ENCODE results near the gene SLC9A8.

SLC9A8 gene

GRCh38 chr20:49811825-49812506, 662 bp upstream of the SLC9A8 start:
- H2BK5ac ChIP-seq (ENCODE audit: low read depth, low read length, poor library complexity): peak overlapping the region; percentile 58
- WGBS (ENCODE audit: extremely low coverage, insufficient coverage, insufficient read length): no CpG with 5 or more reads among the region's 11 CpGs
- H3K4ac ChIP-seq (ENCODE audit: low read depth, low read length): peak overlapping the region; percentile 39
- H3K27ac ChIP-seq (ENCODE audit: low read depth, low read length): peak overlapping the region; percentile 81
- no peak overlapping the region for H3K9ac ChIP-seq (ENCODE audit: low read length)
- DNase-seq: peak; percentile 47 to 63
- H3K79me1 ChIP-seq (ENCODE audit: low read length): peaks cover 12% of the 10 kb centered on the region
- peak overlapping the region; percentile 75 for H3K14ac ChIP-seq (ENCODE audit: low read length)
- peak overlapping the region; percentile 95 for H4K8ac ChIP-seq (ENCODE audit: low read depth, low read length)
- no peaks in the 10 kb centered on the region for H3K27me3 ChIP-seq (ENCODE audit: insufficient read depth, low read length)
- H4K12ac ChIP-seq (ENCODE audit: low read depth, low read length): peak overlapping the region; percentile 79
- peaks cover 9% of the 10 kb centered on the region for H3K79me2 ChIP-seq (ENCODE audit: control insufficient read depth, insufficient read depth, low read length, poor library complexity)
- H2AFZ ChIP-seq (ENCODE audit: insufficient read depth, low read length, poor library complexity): peak overlapping the region; percentile 28
- H2BK12ac ChIP-seq (ENCODE audit: low read length): peak overlapping the region; percentile 51
- H3K36me3 ChIP-seq (ENCODE audit: control insufficient read depth in 1 of 2, insufficient read depth in 2 of 2, low read length in 2 of 2): peaks cover 5 to 6% of the 10 kb centered on the region in 2 experiments
- H4K91ac ChIP-seq (ENCODE audit: low read depth, low read length): peak overlapping the region; percentile 64
- peak overlapping the region; percentile 67 for H3K4me2 ChIP-seq (ENCODE audit: low read length)
- H2BK120ac ChIP-seq (ENCODE audit: insufficient read depth, low read length, poor library complexity): peak overlapping the region; percentile 81
- H2AK5ac ChIP-seq (ENCODE audit: low read length): no peak overlapping the region
- peak overlapping the region; percentile 72 for H3K18ac ChIP-seq (ENCODE audit: low read length)
- peaks cover 10 to 16% of the 10 kb centered on the region in 2 experiments for H3K4me1 ChIP-seq (ENCODE audit: control insufficient read depth in 1 of 2, insufficient read depth in 2 of 2, low read length in 2 of 2)
- peak overlapping the region; percentile 68 for H3K4me3 ChIP-seq (ENCODE audit: low read depth, low read length)
- H3K23ac ChIP-seq (ENCODE audit: low read length): no peak overlapping the region
- no peaks in the 10 kb centered on the region for H3K9me3 ChIP-seq (ENCODE audit: insufficient read depth, low read depth, low read length)

- H3K36me3 ChIP-seq (ENCODE audit: control insufficient read depth in 1 of 2, insufficient read depth in 2 of 2, low read length in 2 of 2): peaks cover 7 to 8% of the 10 kb centered on the region in 2 experiments
- H2BK120ac ChIP-seq (ENCODE audit: insufficient read depth, low read length, poor library complexity): peak overlapping the region; percentile 80
- H3K9ac ChIP-seq (ENCODE audit: low read length): peak overlapping the region; percentile 74
- H3K27ac ChIP-seq (ENCODE audit: low read depth, low read length): peak overlapping the region; percentile 81
- no peaks in the 10 kb centered on the region for H3K9me3 ChIP-seq (ENCODE audit: insufficient read depth, low read depth, low read length)
- H2BK5ac ChIP-seq (ENCODE audit: low read depth, low read length, poor library complexity): peak overlapping the region; percentile 75
- H3K18ac ChIP-seq (ENCODE audit: low read length): peak overlapping the region; percentile 56
- no peak overlapping the region for H2BK12ac ChIP-seq (ENCODE audit: low read length)
- peak overlapping the region; percentile 76 for H4K91ac ChIP-seq (ENCODE audit: low read depth, low read length)
- peak overlapping the region; percentile 78 for H3K4ac ChIP-seq (ENCODE audit: low read depth, low read length)
- H3K4me2 ChIP-seq (ENCODE audit: low read length): peak overlapping the region; percentile 67
- H2AFZ ChIP-seq (ENCODE audit: insufficient read depth, low read length, poor library complexity): peak overlapping the region; percentile 77
- no peak overlapping the region for H3K23ac ChIP-seq (ENCODE audit: low read length)
- no peaks in the 10 kb centered on the region for H3K27me3 ChIP-seq (ENCODE audit: insufficient read depth, low read length)
- H3K79me1 ChIP-seq (ENCODE audit: low read length): peaks cover 12% of the 10 kb centered on the region
- peaks cover 10 to 16% of the 10 kb centered on the region in 2 experiments for H3K4me1 ChIP-seq (ENCODE audit: control insufficient read depth in 1 of 2, insufficient read depth in 2 of 2, low read length in 2 of 2)
- DNase-seq: no peak
- no peak overlapping the region for H2AK5ac ChIP-seq (ENCODE audit: low read length)
- H4K8ac ChIP-seq (ENCODE audit: low read depth, low read length): peak overlapping the region; percentile 94
- WGBS (ENCODE audit: extremely low coverage, insufficient coverage, insufficient read length): no CpG with 5 or more reads among the region's 11 CpGs
- peak overlapping the region; percentile 77 for H3K14ac ChIP-seq (ENCODE audit: low read length)
- peak overlapping the region; percentile 90 for H4K12ac ChIP-seq (ENCODE audit: low read depth, low read length)
- H3K4me3 ChIP-seq (ENCODE audit: low read depth, low read length): peak overlapping the region; percentile 68
- H3K79me2 ChIP-seq (ENCODE audit: control insufficient read depth, insufficient read depth, low read length, poor library complexity): peaks cover 9% of the 10 kb centered on the region
Measured at GRCh38 chr20:49813305-49813974, 812 bp downstream of the SLC9A8 start.

- Histone ChIP-seq H4K91ac (ENCODE audit: low read depth, low read length) (no peak overlapping the region), H3K36me3 (ENCODE audit: control insufficient read depth in 1 of 2, insufficient read depth in 2 of 2, low read length in 2 of 2) (peaks cover 7 to 8% of the 10 kb centered on the region in 2 experiments), H3K14ac (ENCODE audit: low read length) (no peak overlapping the region), H2BK120ac (ENCODE audit: insufficient read depth, low read length, poor library complexity) (no peak overlapping the region), H3K27me3 (ENCODE audit: insufficient read depth, low read length) (no peaks in the 10 kb centered on the region), H2AFZ (ENCODE audit: insufficient read depth, low read length, poor library complexity) (no peak overlapping the region), H2BK5ac (ENCODE audit: low read depth, low read length, poor library complexity) (no peak overlapping the region), H2AK5ac (ENCODE audit: low read length) (no peak overlapping the region), H3K4me1 (ENCODE audit: control insufficient read depth in 1 of 2, insufficient read depth in 2 of 2, low read length in 2 of 2) (peaks cover 10 to 16% of the 10 kb centered on the region in 2 experiments), H3K4me3 (ENCODE audit: low read depth, low read length) (no peak overlapping the region), H3K4me2 (ENCODE audit: low read length) (no peak overlapping the region), H3K4ac (ENCODE audit: low read depth, low read length) (no peak overlapping the region), H3K9me3 (ENCODE audit: insufficient read depth, low read depth, low read length) (no peaks in the 10 kb centered on the region), H4K8ac (ENCODE audit: low read depth, low read length) (no peak overlapping the region), H3K9ac (ENCODE audit: low read length) (no peak overlapping the region), H4K12ac (ENCODE audit: low read depth, low read length) (no peak overlapping the region), H3K18ac (ENCODE audit: low read length) (no peak overlapping the region), H3K23ac (ENCODE audit: low read length) (no peak overlapping the region), H3K27ac (ENCODE audit: low read depth, low read length) (no peak overlapping the region), H2BK12ac (ENCODE audit: low read length) (no peak overlapping the region), H3K79me2 (ENCODE audit: control insufficient read depth, insufficient read depth, low read length, poor library complexity) (peaks cover 9% of the 10 kb centered on the region), H3K79me1 (ENCODE audit: low read length) (peaks cover 12% of the 10 kb centered on the region)
- DNase-seq: no peak
- WGBS (ENCODE audit: extremely low coverage, insufficient coverage, insufficient read length): 100% methylated on average over 3 of the region's 5 CpGs
Measured at GRCh38 chr20:49814057-49814694, 1.5 kb downstream of the SLC9A8 start.

GRCh38 chr20:49818816-49819215, 6.2 kb downstream of the SLC9A8 start:
- H3K9me3 ChIP-seq (ENCODE audit: insufficient read depth, low read depth, low read length): no peaks in the 10 kb centered on the region
- no peaks in the 10 kb centered on the region for H3K79me2 ChIP-seq (ENCODE audit: control insufficient read depth, insufficient read depth, low read length, poor library complexity)
- no peaks in the 10 kb centered on the region for H3K79me1 ChIP-seq (ENCODE audit: low read length)
- no peak overlapping the region for H4K91ac ChIP-seq (ENCODE audit: low read depth, low read length)
- no peak overlapping the region for H4K12ac ChIP-seq (ENCODE audit: low read depth, low read length)
- no peak overlapping the region for H3K23ac ChIP-seq (ENCODE audit: low read length)
- no peak overlapping the region for H3K14ac ChIP-seq (ENCODE audit: low read length)
- no peak for DNase-seq
- H4K8ac ChIP-seq (ENCODE audit: low read depth, low read length): no peak overlapping the region
- H3K36me3 ChIP-seq (ENCODE audit: control insufficient read depth in 1 of 2, insufficient read depth in 2 of 2, low read length in 2 of 2): peaks cover 9 to 14% of the 10 kb centered on the region in 2 experiments
- H2AK5ac ChIP-seq (ENCODE audit: low read length): no peak overlapping the region
- no peak overlapping the region for H2BK12ac ChIP-seq (ENCODE audit: low read length)
- H3K4me2 ChIP-seq (ENCODE audit: low read length): no peak overlapping the region
- H3K4me1 ChIP-seq (ENCODE audit: control insufficient read depth in 1 of 2, insufficient read depth in 2 of 2, low read length in 2 of 2): no peaks in the 10 kb centered on the region
- no peak overlapping the region for H3K4ac ChIP-seq (ENCODE audit: low read depth, low read length)
- no peaks in the 10 kb centered on the region for H3K27me3 ChIP-seq (ENCODE audit: insufficient read depth, low read length)
- H3K9ac ChIP-seq (ENCODE audit: low read length): no peak overlapping the region
- no peak overlapping the region for H3K27ac ChIP-seq (ENCODE audit: low read depth, low read length)
- H2AFZ ChIP-seq (ENCODE audit: insufficient read depth, low read length, poor library complexity): no peak overlapping the region
- H3K18ac ChIP-seq (ENCODE audit: low read length): no peak overlapping the region
- no CpG with 5 or more reads among the region's 1 CpG for WGBS (ENCODE audit: extremely low coverage, insufficient coverage, insufficient read length)
- H3K4me3 ChIP-seq (ENCODE audit: low read depth, low read length): no peak overlapping the region
- no peak overlapping the region for H2BK120ac ChIP-seq (ENCODE audit: insufficient read depth, low read length, poor library complexity)
- H2BK5ac ChIP-seq (ENCODE audit: low read depth, low read length, poor library complexity): no peak overlapping the region

Data from trophoblast cell (in vitro differentiated cells and primary cell).